HG02571 (cell line): Measurements from ENCODE around the gene HSPB6.
"Not testable (repeated sequence)": the region's sequence is repeated elsewhere in the genome, so short reads cannot be mapped to it uniquely, and the experiment has no call there.

Experiments
- ATAC-seq: cut with Tn5 transposase; IDR thresholded peaks from one replicate; pipeline ENCODE4 v1.9.1; 2021; ENCODE audit warnings: mild to moderate bottlenecking, moderate library complexity; ENCODE audit not compliant: unreplicated experiment

The HSPB6 gene

DNA sequence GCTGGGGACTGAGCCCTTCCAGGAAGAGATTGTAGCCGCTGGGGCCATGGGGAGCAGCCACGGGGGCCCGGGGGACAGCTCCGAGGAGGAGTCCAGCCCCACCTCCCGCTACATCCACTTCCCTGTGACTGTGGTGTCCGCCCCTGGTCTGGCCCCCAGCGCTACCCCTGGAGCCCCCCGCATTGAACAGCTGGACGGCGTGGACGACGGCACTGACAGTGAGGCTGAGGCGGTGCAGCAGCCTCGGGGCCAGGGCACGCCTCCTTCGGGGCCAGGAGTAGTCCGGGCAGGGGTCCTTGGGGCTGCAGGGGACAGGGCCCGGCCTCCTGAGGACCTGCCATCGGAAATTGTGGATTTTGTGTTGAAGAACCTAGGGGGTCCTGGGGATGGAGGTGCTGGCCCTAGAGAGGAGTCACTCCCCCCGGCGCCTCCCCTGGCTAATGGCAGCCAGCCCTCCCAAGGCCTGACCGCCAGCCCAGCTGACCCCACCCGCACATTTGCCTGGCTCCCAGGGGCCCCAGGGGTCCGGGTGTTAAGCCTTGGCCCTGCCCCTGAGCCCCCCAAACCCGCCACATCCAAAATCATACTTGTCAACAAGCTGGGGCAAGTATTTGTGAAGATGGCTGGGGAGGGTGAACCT, 24.2 kb downstream of the HSPB6 start:
- ATAC-seq = no peak

DNA sequence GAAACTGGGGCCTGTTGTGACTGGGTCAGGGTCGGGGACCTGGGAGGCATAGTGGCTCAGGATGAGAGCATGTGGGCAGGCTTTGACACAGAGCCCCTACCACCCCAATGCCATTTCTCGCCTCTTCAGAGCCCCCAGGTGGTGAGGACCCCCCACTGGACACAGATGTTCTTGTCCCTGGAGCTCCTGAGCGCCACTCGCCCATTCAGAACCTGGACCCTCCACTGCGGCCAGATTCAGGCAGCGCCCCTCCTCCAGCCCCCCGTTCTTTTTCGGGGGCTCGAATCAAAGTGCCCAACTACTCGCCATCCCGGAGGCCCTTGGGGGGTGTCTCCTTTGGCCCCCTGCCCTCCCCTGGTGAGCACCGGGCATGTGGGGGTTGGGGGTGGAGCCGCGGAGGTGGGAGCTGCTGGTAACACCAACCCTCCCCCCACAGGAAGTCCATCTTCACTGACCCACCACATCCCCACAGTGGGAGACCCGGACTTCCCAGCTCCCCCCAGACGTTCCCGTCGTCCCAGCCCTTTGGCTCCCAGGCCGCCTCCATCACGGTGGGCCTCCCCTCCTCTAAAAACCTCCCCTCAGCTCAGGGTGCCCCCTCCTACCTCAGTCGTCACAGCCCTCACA, 24.9 kb downstream of the HSPB6 start:
- ATAC-seq = no peak

DNA sequence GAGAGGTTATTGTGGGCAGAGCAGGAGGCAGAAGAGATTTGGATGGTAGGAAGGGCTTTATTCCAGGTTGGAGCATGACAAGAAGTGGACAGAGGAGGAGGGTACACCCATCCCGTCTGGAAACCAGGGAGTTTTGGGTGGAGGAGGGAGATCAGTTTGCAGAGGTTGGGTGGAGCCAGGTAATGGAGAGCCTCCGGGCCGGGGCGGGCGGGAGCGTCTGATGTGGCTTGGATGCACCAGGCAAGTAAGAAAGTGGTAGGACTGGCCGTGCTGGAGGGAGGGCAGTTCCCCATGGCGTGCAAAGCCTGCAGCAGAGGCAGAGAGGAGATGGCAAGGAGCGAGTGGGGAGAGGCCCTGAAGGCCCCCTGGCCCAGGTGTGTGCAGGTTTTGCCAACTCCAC, 25.5 kb downstream of the HSPB6 start:
- no peak for ATAC-seq

DNA sequence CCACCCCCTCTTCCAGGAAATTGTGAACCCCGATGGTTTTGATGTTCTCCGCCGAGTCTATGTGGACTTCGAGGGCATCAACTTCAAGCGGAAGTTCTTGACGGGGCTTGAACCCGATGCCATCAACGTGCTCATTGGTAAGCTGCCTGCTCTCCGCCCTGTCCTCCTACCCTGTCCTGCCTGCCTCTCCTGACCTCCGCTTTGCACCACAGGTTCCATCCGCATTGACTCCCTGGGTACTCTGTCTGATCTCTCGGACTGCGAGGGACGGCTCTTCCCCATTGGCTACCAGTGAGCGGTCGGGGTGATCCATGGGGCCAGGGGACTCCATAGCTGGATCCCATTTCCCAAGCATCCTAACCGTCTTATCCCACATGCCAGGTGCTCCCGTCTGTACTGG, 26.5 kb downstream of the HSPB6 start:
- ATAC-seq = no peak

DNA sequence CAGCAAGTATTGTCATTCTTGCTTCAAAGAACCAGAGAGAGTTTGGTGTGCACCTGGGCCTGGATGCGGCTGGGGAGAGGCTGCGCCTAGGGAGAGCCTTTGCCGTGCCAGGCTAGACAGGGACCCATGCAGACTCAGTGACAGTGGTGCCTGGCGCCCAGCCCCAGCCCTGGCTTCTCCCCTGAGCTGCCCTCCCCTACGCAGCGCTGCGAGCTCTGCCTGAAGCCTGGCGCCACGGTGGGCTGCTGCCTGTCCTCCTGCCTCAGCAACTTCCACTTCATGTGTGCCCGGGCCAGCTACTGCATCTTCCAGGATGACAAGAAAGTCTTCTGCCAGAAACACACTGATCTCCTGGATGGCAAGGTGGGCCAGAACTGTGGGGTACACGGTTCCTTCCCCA, 27.1 kb downstream of the HSPB6 start:
- no peak for ATAC-seq

DNA sequence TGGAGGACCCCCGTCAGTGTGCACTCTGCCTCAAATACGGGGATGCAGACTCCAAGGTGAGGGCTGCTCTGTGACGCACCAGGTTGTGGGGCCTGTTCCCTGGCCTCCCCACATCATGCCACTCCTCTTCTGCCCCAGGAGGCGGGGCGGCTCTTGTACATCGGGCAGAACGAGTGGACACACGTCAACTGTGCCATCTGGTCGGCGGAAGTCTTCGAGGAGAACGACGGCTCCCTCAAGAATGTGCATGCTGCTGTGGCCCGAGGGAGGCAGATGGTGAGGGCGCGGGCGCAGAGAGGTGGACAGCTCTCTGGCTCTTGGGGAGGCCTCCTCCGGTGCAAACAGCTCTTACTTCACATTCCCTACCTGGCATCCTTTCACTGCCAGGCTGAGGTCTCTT, 27.8 kb downstream of the HSPB6 start:
- ATAC-seq = no peak

DNA sequence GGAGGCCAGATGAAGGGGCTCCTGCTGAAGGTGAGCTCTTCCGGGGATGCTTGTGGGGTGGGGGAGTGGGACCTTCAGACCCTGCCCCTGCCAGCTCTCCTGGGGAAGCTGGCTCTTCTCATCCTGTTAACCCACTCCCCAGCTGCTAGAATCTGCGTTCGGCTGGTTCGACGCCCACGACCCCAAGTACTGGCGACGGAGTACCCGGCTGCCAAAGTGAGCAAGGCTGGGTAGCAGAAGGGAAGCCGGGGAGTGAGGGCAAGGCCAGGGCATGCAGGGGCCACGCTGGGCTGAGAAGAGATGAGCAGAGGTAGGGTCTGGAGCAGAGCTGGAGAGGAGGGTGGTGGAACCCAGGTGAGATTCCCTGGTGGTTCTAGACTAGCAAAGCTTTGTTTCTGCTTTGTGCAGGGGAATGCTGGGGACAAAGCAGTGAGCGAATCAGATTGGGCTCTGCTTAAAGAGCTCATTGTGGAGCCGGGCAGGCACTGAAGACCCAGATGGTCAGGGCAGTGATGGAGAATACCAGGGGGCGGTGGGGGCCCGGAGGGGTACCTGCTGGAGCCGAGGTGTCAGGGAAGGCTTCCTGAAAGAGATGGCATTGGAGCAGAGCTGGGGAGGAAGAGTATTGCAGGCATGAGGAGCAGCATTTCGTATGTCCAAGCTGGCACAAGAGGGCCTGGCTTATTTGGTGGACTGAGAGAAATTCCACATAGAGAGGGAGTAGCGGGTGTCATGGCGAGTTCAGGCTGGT, 28.7 kb downstream of the HSPB6 start:
- ATAC-seq = no peak

DNA sequence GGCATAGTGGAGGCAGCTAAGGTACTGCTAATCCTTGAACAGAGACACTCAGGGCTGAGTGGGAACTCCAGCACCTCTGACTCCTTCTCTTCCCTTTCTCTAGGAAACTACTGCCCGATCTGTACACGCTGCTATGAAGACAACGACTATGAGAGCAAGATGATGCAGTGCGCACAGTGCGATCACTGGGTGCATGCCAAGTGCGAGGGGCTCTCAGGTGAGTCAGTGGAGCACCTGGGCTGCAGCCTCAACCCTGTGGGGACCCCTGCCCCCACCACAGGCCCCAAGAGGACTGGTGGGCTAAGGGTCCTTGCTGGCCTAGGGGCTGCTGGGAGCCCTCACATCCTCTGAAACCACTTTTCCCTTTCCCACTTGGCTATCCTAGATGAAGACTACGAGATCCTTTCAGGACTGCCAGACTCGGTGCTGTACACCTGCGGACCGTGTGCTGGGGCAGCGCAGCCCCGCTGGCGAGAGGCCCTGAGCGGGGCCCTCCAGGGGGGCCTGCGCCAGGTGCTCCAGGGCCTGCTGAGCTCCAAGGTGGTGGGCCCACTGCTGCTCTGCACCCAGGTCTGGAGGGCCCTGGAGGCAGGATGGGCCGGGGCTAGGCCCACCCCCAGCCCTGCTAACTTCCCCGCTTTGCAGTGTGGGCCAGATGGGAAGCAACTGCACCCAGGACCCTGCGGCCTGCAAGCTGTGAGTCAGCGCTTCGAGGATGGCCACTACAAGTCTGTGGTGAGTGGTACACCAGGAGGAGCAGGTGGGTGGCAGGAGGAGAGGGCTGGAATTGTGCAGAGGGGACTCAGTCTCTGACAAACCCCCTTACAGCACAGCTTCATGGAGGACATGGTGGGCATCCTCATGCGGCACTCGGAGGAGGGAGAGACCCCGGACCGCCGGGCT, 29.5 kb downstream of the HSPB6 start:
- ATAC-seq = no peak

DNA sequence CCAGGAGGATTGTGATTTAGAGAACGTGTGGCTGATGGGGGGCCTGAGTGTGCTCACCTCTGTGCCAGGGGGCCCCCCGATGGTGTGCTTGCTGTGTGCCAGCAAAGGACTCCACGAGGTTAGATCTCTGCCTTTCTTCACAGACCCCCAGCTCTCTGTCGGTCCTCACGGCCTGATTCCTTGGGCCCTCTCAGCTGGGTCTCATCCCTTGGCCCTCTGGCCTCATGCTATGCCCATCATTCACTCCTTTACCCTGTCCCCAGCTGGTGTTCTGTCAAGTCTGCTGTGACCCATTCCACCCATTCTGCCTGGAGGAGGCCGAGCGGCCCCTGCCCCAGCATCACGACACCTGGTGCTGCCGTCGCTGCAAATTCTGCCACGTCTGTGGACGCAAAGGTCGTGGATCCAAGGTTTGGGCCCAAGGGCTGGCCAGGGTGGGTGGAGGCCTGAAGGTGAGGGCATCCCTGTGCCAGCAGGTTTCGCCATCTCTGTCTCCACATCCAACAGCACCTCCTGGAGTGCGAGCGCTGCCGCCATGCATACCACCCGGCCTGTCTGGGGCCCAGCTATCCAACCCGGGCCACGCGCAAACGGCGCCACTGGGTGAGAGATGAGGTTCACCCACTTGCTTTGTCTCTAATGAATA, 31.5 kb downstream of the HSPB6 start:
- ATAC-seq = no peak

DNA sequence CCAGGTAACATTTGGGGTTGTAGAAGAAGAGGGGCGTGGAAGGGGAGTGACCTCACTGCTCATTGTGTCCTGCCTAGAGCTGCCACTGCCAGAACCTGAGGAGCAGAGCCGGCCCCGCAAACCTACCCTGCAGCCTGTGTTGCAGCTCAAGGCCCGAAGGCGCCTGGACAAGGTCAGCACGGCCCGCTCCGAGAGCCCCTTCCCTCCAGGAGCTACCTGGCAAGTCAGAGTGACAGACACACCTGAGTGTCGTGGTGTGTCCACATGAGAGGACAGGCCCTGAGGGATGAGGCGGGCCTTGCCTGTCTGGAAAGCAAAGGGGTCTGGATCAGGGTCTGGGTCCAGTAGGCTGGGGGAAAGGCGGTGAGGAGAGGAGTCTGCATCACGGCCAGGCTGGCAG, 32.3 kb downstream of the HSPB6 start:
- no peak for ATAC-seq

DNA sequence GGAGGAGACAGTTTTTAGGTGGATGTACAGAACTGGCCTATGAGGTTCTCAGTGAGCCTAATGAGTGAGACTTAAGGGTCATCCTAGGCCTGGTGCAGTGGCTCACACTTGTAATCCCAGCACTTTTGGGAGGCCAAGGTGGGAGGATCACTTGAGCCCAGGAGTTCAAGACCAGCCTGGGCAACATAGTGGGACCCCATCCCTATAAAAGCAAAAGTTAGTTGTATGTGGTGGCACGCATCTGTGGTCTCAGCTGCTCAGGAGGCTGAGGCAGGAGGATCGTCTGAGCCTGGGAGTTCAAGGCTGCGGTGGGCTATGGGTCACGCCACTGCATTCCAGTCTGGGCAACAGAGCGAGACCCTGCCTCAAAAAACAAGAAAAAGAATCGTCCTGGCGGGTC, 32.7 kb downstream of the HSPB6 start:
- not testable (repeated sequence) for ATAC-seq

DNA sequence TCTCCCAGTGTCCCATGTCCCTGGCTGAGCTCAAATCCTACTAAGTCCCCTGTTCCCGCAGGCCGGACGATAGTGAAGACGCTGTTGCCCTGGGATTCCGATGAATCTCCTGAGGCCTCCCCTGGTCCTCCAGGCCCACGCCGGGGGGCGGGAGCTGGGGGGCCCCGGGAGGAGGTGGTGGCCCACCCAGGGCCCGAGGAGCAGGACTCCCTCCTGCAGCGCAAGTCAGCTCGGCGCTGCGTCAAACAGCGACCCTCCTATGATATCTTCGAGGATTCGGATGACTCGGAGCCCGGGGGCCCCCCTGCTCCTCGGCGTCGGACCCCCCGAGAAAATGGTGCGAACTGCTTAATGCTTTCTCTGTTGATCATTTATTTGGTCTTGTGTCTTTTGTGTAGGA, 33.2 kb downstream of the HSPB6 start:
- no peak for ATAC-seq

DNA sequence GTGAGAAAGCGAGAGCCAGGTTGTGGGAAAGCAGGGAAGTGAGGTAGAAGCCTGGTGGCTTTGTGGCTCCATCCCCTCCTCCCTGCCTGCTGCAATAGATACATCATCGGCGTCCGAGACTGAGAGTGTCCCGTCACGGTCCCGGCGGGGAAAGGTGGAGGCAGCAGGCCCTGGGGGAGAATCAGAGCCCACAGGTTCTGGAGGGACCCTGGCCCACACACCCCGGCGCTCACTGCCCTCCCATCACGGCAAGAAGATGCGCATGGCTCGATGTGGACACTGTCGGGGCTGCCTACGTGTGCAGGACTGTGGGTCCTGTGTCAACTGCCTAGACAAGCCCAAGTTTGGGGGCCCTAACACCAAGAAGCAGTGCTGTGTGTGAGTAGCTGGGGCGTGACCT, 33.9 kb downstream of the HSPB6 start:
- ATAC-seq = no peak

DNA sequence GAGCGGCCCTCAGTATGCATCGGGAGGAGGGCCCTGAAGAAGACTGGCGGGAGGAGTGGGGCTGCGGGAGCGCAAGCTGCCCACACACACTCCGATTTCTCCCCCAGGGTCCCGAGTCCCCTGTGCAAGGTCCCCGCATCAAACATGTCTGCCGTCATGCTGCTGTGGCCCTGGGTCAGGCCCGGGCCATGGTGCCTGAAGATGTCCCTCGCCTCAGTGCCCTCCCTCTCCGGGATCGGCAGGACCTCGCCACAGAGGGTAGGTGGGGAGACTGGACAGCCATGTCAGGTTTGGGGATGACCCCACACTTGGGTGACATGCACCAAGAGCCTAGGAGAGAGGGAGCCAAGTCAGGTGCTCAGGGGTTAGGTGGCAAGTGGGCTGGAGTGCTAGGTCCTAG, 34.4 kb downstream of the HSPB6 start:
- no peak for ATAC-seq

DNA sequence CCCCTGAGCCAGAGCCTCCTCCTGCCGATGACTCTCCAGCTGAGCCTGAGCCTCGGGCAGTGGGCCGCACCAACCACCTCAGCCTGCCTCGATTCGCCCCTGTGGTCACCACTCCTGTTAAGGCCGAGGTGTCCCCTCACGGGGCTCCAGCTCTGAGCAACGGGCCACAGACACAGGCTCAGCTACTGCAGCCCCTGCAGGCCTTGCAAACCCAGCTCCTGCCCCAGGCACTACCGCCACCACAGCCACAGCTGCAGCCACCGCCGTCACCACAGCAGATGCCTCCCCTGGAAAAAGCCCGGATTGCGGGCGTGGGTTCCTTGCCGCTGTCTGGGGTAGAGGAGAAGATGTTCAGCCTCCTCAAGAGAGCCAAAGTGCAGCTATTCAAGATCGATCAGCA, 35.5 kb downstream of the HSPB6 start:
- ATAC-seq = no peak

DNA sequence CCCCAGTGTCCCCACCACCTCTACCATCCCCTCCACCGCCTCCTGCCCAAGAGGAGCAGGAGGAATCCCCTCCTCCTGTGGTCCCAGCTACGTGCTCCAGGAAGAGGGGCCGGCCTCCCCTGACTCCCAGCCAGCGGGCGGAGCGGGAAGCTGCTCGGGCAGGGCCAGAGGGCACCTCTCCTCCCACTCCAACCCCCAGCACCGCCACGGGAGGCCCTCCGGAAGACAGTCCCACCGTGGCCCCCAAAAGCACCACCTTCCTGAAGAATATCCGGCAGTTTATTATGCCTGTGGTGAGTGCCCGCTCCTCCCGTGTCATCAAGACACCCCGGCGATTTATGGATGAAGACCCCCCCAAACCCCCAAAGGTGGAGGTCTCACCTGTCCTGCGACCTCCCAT, 36.2 kb downstream of the HSPB6 start:
- no peak for ATAC-seq

DNA sequence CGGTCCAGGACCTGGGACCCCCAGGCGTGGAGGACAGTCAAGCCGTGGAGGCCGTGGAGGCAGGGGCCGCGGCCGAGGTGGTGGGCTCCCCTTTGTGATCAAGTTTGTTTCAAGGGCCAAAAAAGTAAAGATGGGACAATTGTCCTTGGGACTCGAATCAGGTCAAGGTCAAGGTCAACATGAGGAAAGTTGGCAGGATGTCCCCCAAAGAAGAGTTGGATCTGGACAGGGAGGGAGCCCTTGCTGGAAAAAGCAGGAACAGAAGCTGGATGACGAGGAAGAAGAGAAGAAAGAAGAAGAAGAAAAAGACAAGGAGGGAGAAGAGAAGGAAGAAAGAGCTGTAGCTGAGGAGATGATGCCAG, 36.7 kb downstream of the HSPB6 start:
- no peak for ATAC-seq

DNA sequence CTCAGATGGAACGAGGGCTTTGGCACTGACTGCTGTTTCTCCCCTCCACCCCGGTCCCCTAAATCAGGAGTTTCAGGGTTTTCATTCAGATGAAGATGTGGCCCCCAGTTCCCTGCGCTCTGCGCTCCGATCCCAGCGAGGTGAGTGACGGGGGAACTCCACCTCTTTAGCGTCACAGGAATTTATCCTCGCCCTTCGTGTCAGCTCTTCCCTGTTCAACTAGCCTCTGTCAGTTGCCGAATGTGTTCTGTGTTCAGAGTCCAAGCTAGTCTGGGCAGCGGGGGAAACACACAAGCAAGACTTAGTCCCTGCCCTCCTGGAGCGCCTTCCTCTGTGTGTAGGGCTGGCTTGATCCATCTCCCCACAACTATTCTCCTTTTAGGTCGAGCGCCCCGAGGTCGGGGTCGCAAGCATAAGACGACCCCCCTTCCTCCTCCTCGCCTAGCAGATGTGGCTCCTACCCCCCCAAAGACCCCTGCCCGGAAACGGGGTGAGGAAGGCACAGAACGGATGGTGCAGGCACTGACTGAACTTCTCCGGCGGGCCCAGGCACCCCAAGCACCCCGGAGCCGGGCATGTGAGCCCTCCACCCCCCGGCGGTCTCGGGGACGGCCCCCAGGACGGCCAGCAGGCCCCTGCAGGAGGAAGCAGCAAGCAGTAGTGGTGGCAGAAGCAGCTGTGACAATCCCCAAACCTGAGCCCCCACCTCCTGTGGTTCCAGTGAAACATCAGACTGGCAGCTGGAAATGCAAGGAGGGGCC, 37.2 kb downstream of the HSPB6 start:
- no peak for ATAC-seq

DNA sequence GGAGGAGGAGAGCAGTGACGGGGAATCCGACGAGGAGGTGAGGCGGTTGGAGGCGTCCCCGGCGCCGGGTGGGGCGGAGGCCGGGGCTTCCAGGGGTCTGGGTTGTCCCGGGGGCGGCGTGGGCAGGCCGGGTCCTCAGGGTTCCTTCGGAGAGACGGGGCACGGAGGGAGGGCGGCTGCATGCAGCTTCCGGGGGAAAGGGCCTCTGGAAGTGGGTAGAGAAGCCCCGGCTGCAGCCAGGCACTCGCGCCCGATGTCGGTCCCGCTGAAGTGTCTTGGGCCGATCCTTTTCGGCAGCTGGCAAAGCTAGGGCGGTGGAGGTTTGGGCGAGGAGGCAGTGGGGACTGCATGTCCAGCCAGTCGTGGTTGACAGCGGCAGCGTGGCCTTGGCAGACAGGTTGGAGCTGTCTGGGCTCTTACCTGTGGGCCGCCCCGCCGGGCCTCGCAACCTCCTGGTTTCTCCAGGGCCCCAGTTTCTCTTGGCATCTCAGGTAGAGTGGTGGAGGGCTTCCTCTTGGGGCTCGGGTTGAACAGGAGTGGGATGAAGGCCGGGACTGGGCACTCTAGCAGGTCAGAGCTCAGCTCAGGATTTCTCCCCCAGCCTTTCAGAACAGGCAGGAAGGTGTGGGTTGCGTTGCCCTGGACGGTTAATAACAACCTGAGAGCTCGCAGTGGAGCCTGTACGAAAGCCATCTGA, 38.3 kb downstream of the HSPB6 start:
- ATAC-seq = no peak
